ENCODE measurements around the gene KIAA1217. TPM values are rescaled to one million over a fixed set of nuclear protein-coding genes. Genes with fewer than 3 reads are reported as not detected.

The KIAA1217 gene
- total and polyA plus RNA-seq, 2 experiments from 2014 or later = 13.3 to 23.1 TPM

DNA sequence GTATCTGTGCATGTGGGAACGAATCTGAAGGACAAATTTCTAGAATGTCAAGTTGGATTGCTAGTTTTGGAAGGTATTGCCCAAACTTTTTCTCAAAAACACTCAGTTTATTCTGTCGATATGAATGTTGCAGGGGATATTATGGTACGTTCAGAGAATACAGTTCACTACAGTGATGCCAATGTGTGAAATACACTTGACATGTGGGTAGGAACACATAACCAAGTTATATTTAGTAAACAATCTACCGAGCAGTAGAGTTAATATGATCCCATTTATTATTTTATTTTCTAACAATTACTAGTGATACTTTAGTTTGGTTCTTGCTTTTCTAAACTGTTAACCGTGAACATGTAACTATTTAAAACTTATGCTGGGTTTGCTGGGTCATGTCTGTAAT, 37.4 kb downstream of the KIAA1217 start:
- no peaks in the 10 kb centered on the region for H3K27me3 ChIP-seq
- no peak overlapping the region for H3K4me3 ChIP-seq
- no peaks in the 10 kb centered on the region for H3K9me3 ChIP-seq (ENCODE audit: low read depth)
- H3K36me3 ChIP-seq = no peaks in the 10 kb centered on the region
- no peak overlapping the region for H3K27ac ChIP-seq
- no peak for DNase-seq (ENCODE audit: low read depth in 1 of 2, low spot score in 1 of 2)
- TF ChIP-seq, protein P1, sequence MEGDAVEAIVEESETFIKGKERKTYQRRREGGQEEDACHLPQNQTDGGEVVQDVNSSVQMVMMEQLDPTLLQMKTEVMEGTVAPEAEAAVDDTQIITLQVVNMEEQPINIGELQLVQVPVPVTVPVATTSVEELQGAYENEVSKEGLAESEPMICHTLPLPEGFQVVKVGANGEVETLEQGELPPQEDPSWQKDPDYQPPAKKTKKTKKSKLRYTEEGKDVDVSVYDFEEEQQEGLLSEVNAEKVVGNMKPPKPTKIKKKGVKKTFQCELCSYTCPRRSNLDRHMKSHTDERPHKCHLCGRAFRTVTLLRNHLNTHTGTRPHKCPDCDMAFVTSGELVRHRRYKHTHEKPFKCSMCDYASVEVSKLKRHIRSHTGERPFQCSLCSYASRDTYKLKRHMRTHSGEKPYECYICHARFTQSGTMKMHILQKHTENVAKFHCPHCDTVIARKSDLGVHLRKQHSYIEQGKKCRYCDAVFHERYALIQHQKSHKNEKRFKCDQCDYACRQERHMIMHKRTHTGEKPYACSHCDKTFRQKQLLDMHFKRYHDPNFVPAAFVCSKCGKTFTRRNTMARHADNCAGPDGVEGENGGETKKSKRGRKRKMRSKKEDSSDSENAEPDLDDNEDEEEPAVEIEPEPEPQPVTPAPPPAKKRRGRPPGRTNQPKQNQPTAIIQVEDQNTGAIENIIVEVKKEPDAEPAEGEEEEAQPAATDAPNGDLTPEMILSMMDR (IDR thresholded peaks at IDR 0.05; ENCODE audit: low read depth, low read length) = no peak
- no peaks in the 10 kb centered on the region for H3K4me1 ChIP-seq (ENCODE audit: low read depth)

DNA sequence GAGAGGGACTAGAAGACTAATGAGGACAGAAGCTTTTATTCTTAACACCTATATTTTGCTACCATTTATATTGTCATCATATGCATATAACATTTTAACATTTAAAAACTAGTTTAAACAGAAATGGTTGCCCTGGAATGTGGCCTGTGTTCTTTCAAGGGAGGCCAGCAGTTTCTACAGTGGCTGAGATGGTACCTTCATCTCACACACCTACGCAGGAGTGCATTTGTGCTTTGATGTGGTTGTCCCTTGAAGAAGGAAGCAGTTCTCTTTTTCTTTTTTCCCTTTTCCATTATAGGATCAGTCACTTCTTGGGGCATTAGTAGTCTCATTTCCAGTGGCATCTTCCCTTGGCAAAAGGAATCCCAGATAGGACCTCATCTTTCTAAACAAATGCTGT, 38.9 kb downstream of the KIAA1217 start:
- no peaks in the 10 kb centered on the region for H3K36me3 ChIP-seq
- no peak overlapping the region for H3K27ac ChIP-seq
- TF ChIP-seq, protein P1 (IDR thresholded peaks at IDR 0.05; ENCODE audit: low read depth, low read length) = no peak
- no peaks in the 10 kb centered on the region for H3K27me3 ChIP-seq
- DNase-seq (ENCODE audit: low read depth in 1 of 2, low spot score in 1 of 2) = no peak
- H3K9me3 ChIP-seq (ENCODE audit: low read depth) = no peaks in the 10 kb centered on the region
- H3K4me3 ChIP-seq = no peak overlapping the region
- no peaks in the 10 kb centered on the region for H3K4me1 ChIP-seq (ENCODE audit: low read depth)

DNA sequence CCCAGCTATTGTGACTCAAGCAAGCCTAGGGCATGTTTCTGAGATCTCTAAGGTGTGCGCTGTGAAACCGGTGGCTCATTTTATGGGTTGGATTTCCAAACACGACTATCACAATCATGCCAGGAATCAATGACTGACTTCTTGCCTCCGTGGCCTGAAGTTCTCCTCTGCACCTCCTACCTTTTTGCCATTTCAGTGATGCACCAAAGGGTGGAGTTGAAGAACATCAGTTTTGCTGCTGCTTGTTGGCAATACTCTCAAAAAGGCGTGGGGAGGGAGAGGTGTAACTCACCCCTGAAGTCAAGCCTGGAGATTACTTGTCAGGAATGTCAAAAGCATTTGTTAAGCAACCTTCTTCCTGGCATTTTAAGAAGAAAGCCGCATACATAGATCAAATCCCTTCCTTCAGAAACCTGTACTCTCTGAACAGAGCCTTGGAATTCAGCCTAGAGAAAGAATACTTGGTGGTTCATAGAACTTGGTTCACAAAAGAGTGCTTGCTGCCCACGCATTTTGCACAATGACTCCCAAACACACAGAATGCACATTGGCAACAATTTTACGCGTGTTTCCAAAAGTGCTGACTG, 41.0 kb downstream of the KIAA1217 start:
- Histone ChIP-seq H3K27me3 (no peaks in the 10 kb centered on the region), H3K9me3 (ENCODE audit: low read depth) (no peaks in the 10 kb centered on the region), H3K36me3 (no peaks in the 10 kb centered on the region), H3K4me3 (no peak overlapping the region), H3K27ac (no peak overlapping the region), H3K4me1 (ENCODE audit: low read depth) (no peaks in the 10 kb centered on the region)
- peak in 1 of 2 donors; percentile 81 for DNase-seq (ENCODE audit: low read depth in 1 of 2, low spot score in 1 of 2)
- TF ChIP-seq, protein P1 (IDR thresholded peaks at IDR 0.05; ENCODE audit: low read depth, low read length) = no peak

DNA sequence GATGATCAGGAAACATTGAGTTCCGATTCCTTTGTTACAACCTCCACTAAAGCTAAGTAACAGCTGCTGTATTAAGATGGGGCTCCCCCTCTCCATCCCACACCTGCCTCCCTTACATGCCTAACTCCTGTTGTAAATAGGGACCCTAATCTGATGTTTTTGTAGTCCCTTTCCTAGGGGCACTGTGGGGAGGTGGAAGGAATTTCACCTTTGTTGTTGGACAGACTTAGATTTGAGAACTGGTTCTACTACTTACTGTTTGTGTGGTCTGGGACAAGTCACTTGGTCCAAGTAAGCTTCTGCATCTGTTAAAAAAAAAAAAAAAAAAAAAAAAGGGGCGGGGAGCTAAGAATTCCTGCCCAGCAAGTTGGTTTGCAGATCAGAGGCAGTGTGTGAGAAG, 42.6 kb downstream of the KIAA1217 start:
- DNase-seq (ENCODE audit: low read depth in 1 of 2, low spot score in 1 of 2) = no peak

DNA sequence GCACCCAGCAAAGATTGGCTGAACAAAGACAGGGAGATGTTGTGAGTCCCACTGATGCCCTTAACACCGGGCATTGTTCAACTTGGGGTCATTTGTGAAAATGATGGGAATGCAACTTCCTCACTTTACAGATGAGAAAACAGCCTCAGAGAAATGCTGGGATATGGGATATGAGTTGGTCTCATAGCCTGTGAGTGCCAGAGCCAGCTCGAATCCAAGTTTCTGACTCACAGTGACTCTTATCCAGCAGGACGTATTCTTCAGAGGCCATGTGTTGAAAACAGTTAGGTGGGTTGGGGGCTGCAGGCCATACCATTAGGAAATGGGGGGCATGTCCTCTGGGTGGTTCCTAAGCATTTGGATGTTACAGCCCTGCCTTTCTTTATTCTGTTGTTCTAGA, 45.2 kb downstream of the KIAA1217 start:
- Histone ChIP-seq H3K36me3 (no peaks in the 10 kb centered on the region), H3K4me1 (ENCODE audit: low read depth) (peaks cover 30% of the 10 kb centered on the region), H3K27ac (peak overlapping the region; percentile 92), H3K9me3 (ENCODE audit: low read depth) (no peaks in the 10 kb centered on the region), H3K27me3 (no peaks in the 10 kb centered on the region), H3K4me3 (no peak overlapping the region)
- DNase-seq (ENCODE audit: low read depth in 1 of 2, low spot score in 1 of 2) = peak in 1 of 2 donors; percentile 46
- TF ChIP-seq, protein P1 (IDR thresholded peaks at IDR 0.05; ENCODE audit: low read depth, low read length) = no peak

More for the DNA sequence above, 42.6 kb downstream of the KIAA1217 start:
- no peak overlapping the region for H3K4me3 ChIP-seq
- TF ChIP-seq, protein P1 (IDR thresholded peaks at IDR 0.05; ENCODE audit: low read depth, low read length) = no peak
- H3K36me3 ChIP-seq = no peaks in the 10 kb centered on the region
- H3K27ac ChIP-seq = no peak overlapping the region
- H3K4me1 ChIP-seq (ENCODE audit: low read depth) = peaks cover 16% of the 10 kb centered on the region
- H3K9me3 ChIP-seq (ENCODE audit: low read depth) = no peaks in the 10 kb centered on the region
- no peaks in the 10 kb centered on the region for H3K27me3 ChIP-seq

Data from cardiac muscle cell (in vitro differentiated cells and primary cell).